ENCODE measurements around the gene KCNAB2.
"Not testable (repeated sequence)": the region's sequence is repeated elsewhere in the genome, so short reads cannot be mapped to it uniquely, and the experiment has no call there.

Gene KCNAB2

DNA sequence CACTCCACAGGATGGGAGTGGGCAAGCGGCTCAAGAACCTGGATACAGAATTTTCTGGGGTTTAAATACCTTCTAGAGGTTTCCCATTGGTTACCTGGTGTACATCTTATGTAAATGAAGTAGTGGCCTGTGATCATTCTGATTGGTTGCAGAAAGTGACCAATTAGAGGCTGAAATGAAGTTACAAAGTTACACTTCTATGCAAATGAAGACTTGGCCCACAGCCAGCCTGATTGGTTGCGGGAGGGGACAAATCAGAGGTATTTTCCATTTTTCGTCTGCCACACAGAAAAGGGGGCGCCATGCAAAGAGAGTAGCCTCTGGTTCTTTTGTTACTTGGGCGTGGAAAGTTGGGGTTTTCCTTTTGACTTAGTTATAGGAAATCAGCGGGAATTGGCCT is 8.9 kb downstream of the KCNAB2 start:
- Histone ChIP-seq H3K27me3 (ENCODE audit: control insufficient read depth, insufficient read depth, low read length) (peaks cover 7% of the 10 kb centered on the region), H3K4me1 (ENCODE audit: control insufficient read depth, insufficient read depth, low read length) (peaks cover 5% of the 10 kb centered on the region), H3K9me3 (ENCODE audit: control insufficient read depth, low read length) (no peaks in the 10 kb centered on the region), H3K36me3 (ENCODE audit: control insufficient read depth, insufficient read depth, low read length) (no peaks in the 10 kb centered on the region), H3K4me3 (ENCODE audit: low read length) (no peak overlapping the region), H3K9ac (ENCODE audit: low read length) (no peak overlapping the region)

DNA sequence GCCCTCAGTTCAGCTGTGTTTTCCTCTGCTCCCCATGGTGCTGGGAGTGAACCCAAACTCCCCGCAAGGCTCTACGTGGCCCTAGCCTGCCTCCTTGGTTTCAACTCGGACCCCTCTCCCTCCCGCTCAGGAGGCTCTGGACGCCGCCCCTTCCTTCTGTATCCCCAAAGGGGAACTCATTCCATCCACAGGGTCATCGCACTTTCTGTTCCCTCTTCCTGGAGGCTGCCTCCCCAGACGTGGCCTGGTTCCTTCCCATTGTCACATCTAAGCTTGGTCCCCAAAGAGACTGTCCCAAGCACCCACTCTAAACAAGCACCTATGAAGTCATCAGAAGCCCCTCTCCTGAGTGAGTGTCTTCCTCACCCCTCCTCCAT is 10.9 kb downstream of the KCNAB2 start:
- Histone ChIP-seq H3K4me3 (ENCODE audit: low read length) (no peak overlapping the region), H3K36me3 (ENCODE audit: control insufficient read depth, insufficient read depth, low read length) (no peaks in the 10 kb centered on the region), H3K4me1 (ENCODE audit: control insufficient read depth, insufficient read depth, low read length) (peaks cover 5% of the 10 kb centered on the region), H3K9me3 (ENCODE audit: control insufficient read depth, low read length) (no peaks in the 10 kb centered on the region), H3K27me3 (ENCODE audit: control insufficient read depth, insufficient read depth, low read length) (peaks cover 7% of the 10 kb centered on the region), H3K9ac (ENCODE audit: low read length) (no peak overlapping the region)

DNA sequence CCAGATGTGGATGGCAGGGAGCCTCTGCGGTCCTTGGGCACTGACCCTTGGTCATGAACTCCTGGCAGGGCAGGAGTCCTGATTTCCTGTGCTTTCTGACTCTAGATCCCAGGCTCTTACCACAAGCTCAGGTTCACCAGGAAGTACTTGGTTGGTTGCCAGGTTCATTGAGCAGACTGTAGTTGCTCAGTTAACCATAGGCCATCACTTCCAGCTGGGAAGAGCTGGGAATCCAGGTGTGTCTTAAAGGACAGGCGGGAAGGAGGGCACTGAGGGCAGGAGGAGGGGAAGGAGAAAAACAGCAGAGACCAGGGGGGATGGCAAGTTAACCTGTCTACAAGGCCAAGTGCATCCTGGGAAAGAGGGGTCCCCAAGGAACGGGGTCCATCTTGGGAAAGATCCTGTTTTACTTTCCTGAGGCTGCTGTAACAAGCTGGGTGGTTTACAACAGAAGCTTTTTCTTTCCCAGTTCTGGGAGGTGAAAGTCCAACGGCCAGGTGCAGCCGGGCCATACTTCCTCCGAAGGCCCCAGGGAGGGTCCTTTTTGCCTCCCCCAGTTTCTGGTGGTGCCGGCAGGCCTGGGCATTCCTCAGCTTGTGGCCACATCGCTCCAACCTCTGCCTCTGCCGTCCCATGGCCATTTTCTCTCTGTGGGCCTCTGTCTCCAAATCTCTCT is 11.6 kb downstream of the KCNAB2 start:
- Histone ChIP-seq H3K36me3 (ENCODE audit: control insufficient read depth, insufficient read depth, low read length) (no peaks in the 10 kb centered on the region), H3K4me1 (ENCODE audit: control insufficient read depth, insufficient read depth, low read length) (peaks cover 5% of the 10 kb centered on the region), H3K27me3 (ENCODE audit: control insufficient read depth, insufficient read depth, low read length) (peaks cover 7% of the 10 kb centered on the region), H3K9ac (ENCODE audit: low read length) (no peak overlapping the region), H3K4me3 (ENCODE audit: low read length) (no peak overlapping the region), H3K9me3 (ENCODE audit: control insufficient read depth, low read length) (no peaks in the 10 kb centered on the region)

DNA sequence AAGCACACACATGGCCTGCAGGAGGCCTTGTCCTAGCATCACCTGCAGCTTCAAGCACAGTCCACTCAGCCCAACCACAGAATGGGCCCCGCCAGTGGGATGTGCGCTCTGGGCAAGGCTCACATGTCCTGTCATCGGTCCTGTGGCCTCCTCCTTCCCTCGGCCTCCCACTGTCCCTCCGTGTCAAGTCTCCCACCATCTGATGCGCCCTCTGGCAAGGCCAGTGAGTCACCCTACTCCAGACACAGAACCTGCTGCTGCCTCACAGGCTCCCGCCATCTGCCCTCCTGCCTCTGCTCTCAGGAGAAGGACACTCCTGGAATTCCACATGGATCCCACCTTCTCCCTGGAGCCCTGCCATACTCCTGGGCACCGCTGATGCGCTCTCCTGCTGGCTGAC is 14.2 kb downstream of the KCNAB2 start:
- peaks cover 5% of the 10 kb centered on the region for H3K4me1 ChIP-seq (ENCODE audit: control insufficient read depth, insufficient read depth, low read length)

DNA sequence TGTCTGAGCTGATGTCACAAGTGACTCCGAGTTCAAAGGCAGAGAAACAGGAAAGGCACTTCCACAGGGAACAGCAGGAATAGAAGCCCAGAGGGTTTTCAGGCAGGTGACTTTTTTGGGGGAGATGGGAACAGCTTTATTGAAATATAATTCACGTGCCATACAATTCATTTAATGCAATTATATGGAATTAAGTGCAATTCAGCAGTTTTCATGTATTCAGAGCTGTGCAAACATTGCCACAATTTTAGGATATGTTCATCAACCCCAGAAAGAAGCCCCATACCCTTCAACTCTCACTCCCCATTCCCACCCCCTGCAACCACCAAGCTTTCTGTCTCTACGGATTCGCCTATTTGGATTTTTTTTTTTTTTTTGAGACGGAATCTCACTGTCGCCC is 17.0 kb downstream of the KCNAB2 start:
- H3K9ac ChIP-seq (ENCODE audit: low read length) = no peak overlapping the region
- peaks cover 5% of the 10 kb centered on the region for H3K27me3 ChIP-seq (ENCODE audit: control insufficient read depth, insufficient read depth, low read length)
- H3K4me3 ChIP-seq (ENCODE audit: low read length) = no peak overlapping the region
- H3K36me3 ChIP-seq (ENCODE audit: control insufficient read depth, insufficient read depth, low read length) = no peaks in the 10 kb centered on the region
- peaks cover 5% of the 10 kb centered on the region for H3K4me1 ChIP-seq (ENCODE audit: control insufficient read depth, insufficient read depth, low read length)
- no peaks in the 10 kb centered on the region for H3K9me3 ChIP-seq (ENCODE audit: control insufficient read depth, low read length)

More for the DNA sequence above, 14.2 kb downstream of the KCNAB2 start:
- Histone ChIP-seq H3K9ac (ENCODE audit: low read length) (no peak overlapping the region), H3K9me3 (ENCODE audit: control insufficient read depth, low read length) (no peaks in the 10 kb centered on the region), H3K36me3 (ENCODE audit: control insufficient read depth, insufficient read depth, low read length) (no peaks in the 10 kb centered on the region), H3K4me3 (ENCODE audit: low read length) (no peak overlapping the region), H3K27me3 (ENCODE audit: control insufficient read depth, insufficient read depth, low read length) (peaks cover 7% of the 10 kb centered on the region)

DNA sequence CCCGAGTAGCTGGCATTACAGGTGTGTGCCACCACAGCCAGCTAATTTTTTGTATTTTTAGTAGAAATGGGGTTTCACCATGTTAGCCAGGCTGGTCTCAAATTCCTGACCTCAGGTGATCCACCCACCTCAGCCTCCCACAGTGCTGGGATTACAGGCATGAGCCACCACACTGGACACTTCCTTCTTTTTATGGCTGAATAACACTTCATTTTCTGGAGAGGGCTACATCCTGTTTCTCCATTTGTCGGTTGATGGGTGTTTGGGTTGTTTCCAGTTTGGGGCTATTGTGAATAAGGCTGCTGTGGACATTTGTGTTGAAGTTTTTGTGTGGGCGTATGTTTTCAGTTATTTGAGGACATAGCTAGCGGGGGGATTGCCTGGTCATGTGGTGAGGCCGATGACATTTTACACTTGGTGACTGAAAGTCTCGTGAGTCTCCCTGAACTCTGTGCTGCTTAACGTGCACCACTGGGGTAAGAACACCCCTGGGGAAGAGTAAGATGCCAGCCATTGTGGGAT is 17.9 kb downstream of the KCNAB2 start:
- H3K4me1 ChIP-seq (ENCODE audit: control insufficient read depth, insufficient read depth, low read length); H3K9ac ChIP-seq (ENCODE audit: low read length); H3K36me3 ChIP-seq (ENCODE audit: control insufficient read depth, insufficient read depth, low read length); H3K9me3 ChIP-seq (ENCODE audit: control insufficient read depth, low read length); H3K4me3 ChIP-seq (ENCODE audit: low read length); H3K27me3 ChIP-seq (ENCODE audit: control insufficient read depth, insufficient read depth, low read length): not testable (repeated sequence)

DNA sequence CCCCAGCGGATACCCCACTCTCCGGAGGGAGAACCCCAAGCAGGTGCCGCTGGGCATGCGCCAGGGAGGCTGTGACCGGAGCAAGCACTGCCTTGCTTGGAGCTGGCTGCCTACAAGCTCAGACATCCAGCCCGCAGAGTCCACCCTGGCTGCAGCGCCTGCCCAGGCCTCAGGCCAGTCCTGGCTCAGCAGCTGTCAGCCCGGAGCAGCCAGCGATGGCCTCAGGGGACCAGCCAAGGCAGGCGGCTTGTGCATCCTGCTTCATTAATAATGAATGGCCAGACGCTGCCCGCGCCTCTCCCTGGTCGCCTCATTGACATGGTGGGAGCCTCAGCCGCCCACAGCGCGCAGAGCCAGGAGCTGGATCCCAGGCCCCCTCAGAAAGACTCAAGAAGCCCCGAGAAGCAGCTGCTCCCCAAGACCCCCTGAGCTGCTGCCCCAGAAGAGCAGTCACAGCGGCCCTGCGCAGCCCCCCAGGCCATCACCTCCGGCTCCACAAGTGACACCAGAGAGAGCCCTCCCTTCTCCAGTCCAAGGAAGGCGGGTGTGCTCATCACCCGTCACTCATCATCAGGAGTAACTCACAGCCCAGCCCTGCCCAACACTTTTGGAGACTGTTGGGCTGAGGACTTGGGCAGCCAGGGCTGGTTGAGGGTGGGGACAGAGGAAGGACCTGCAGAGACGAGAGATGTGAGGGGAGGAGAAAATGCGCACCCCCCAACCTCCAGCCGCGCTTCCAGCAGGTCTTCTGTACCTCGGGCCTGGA is 19.6 kb downstream of the KCNAB2 start:
- Histone ChIP-seq H3K27me3 (ENCODE audit: control insufficient read depth, insufficient read depth, low read length) (no peaks in the 10 kb centered on the region), H3K4me3 (ENCODE audit: low read length) (no peak overlapping the region), H3K36me3 (ENCODE audit: control insufficient read depth, insufficient read depth, low read length) (no peaks in the 10 kb centered on the region), H3K9ac (ENCODE audit: low read length) (no peak overlapping the region), H3K4me1 (ENCODE audit: control insufficient read depth, insufficient read depth, low read length) (no peaks in the 10 kb centered on the region), H3K9me3 (ENCODE audit: control insufficient read depth, low read length) (no peaks in the 10 kb centered on the region)

DNA sequence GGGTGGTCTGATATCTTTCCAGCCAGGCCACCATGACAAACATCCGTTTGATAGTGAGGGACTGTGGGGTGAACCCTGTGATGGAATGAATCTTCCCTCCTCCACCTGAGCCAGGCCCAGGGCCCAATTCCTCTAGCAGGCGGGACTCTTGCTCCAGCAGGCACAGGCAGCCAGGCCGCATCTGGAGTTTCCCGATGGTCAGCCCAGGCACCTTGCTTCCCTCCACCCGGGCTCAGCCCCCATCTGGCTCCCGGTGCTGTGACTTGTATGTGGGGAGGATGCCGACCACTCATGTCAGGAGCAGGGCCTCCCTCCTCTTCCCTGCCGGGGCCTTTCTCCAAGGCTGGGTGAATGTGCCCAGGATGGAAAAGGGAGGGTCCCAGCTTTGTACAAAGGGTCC is 21.0 kb downstream of the KCNAB2 start:
- Histone ChIP-seq H3K4me1 (ENCODE audit: control insufficient read depth, insufficient read depth, low read length) (no peaks in the 10 kb centered on the region), H3K9me3 (ENCODE audit: control insufficient read depth, low read length) (no peaks in the 10 kb centered on the region), H3K27me3 (ENCODE audit: control insufficient read depth, insufficient read depth, low read length) (no peaks in the 10 kb centered on the region), H3K36me3 (ENCODE audit: control insufficient read depth, insufficient read depth, low read length) (no peaks in the 10 kb centered on the region), H3K4me3 (ENCODE audit: low read length) (no peak overlapping the region), H3K9ac (ENCODE audit: low read length) (no peak overlapping the region)

DNA sequence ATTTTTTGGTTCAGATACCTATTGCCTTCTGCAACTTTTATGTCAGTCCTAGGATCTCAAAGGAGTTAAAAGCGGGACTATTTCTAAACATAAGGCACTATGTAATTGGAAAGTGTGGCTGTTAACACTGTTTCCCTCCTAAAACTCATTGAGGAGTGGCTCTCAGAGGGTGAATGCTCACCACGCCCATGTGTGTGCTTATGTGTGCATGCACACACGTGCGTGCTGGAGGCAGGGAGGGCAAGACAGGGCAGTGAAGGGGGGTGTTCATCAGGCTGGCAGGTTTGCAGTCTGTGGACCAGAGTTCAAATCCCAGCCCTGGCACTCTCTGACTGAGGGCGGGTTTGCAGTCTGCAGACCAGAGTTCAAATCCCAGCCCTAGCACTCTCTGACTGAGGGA is 22.4 kb downstream of the KCNAB2 start:
- H3K9me3 ChIP-seq (ENCODE audit: control insufficient read depth, low read length) = no peaks in the 10 kb centered on the region
- no peaks in the 10 kb centered on the region for H3K27me3 ChIP-seq (ENCODE audit: control insufficient read depth, insufficient read depth, low read length)
- no peak overlapping the region for H3K4me3 ChIP-seq (ENCODE audit: low read length)
- H3K9ac ChIP-seq (ENCODE audit: low read length) = no peak overlapping the region
- no peaks in the 10 kb centered on the region for H3K36me3 ChIP-seq (ENCODE audit: control insufficient read depth, insufficient read depth, low read length)
- H3K4me1 ChIP-seq (ENCODE audit: control insufficient read depth, insufficient read depth, low read length) = no peaks in the 10 kb centered on the region

DNA sequence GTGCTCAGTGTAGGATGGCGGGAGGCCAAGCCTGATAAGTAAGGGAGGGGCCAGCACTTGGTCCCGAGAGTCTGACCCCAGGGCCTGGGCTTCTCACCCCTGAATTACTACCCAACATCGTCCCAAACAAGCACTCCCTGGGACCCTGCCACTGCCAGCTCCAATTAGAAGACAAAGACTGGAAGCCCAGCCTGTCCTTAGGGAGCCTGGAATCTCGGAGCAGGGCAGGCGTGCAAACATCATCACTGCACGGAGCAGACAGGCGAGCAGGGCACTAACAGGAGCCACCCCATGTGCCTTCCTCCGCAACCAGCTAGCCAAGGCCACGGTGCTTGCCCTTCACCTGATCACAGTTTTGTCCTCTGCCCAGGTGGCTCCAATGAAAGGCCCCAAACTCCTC is 23.2 kb downstream of the KCNAB2 start:
- H3K27me3 ChIP-seq (ENCODE audit: control insufficient read depth, insufficient read depth, low read length) = no peaks in the 10 kb centered on the region
- no peak overlapping the region for H3K4me3 ChIP-seq (ENCODE audit: low read length)
- no peaks in the 10 kb centered on the region for H3K36me3 ChIP-seq (ENCODE audit: control insufficient read depth, insufficient read depth, low read length)
- H3K9me3 ChIP-seq (ENCODE audit: control insufficient read depth, low read length) = no peaks in the 10 kb centered on the region
- no peaks in the 10 kb centered on the region for H3K4me1 ChIP-seq (ENCODE audit: control insufficient read depth, insufficient read depth, low read length)
- no peak overlapping the region for H3K9ac ChIP-seq (ENCODE audit: low read length)

DNA sequence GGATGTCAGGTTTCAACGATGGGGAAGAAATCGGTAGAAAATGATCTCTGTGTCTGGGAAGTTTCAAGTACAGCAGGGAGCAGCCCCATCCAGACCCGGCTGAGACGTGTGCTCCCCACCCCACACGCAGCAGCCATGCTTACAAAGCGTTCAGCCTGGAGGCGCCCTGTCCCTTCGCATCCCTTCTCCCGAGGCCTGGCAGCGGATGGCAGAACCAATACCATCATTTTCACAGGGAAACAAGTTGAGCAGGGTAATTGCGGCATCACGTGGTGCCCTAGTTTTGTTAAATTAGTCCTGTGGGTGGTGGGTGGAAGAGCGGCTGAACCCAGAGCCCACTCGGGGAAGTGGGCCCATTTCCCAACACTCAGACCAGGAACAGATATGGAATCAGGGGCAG is 23.9 kb downstream of the KCNAB2 start:
- H3K9ac ChIP-seq (ENCODE audit: low read length) = no peak overlapping the region
- no peaks in the 10 kb centered on the region for H3K36me3 ChIP-seq (ENCODE audit: control insufficient read depth, insufficient read depth, low read length)
- H3K4me1 ChIP-seq (ENCODE audit: control insufficient read depth, insufficient read depth, low read length) = no peaks in the 10 kb centered on the region
- H3K27me3 ChIP-seq (ENCODE audit: control insufficient read depth, insufficient read depth, low read length) = no peaks in the 10 kb centered on the region
- no peak overlapping the region for H3K4me3 ChIP-seq (ENCODE audit: low read length)
- no peaks in the 10 kb centered on the region for H3K9me3 ChIP-seq (ENCODE audit: control insufficient read depth, low read length)

DNA sequence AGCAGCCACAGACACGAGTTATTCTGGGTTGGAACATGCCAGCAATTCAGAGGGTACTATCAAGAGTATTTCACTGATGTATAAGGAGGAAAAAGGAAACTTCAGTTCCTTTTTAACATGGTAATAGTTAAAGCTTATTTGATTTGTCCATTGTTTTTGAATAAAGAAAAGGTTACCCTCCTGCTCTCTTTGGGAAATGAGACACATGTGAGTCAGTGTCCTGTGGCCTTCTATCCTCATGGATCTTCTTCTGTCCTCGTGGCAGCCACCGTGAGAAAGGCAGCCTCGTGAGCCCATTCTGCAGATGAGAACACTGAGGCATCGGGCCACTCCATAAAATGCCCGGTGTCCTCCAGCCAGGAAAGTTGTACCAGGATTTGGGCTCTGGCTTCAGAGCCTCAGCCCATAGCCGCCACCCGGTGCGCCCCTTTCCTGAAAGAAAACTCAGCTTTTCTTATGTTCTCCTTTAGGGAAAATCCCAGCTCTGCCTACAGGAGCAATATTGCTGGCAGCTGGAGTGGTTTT is 24.8 kb downstream of the KCNAB2 start:
- H3K27me3 ChIP-seq (ENCODE audit: control insufficient read depth, insufficient read depth, low read length) = no peaks in the 10 kb centered on the region

More for the DNA sequence above, 24.8 kb downstream of the KCNAB2 start:
- Histone ChIP-seq H3K4me1 (ENCODE audit: control insufficient read depth, insufficient read depth, low read length) (no peaks in the 10 kb centered on the region), H3K9ac (ENCODE audit: low read length) (no peak overlapping the region), H3K9me3 (ENCODE audit: control insufficient read depth, low read length) (no peaks in the 10 kb centered on the region), H3K36me3 (ENCODE audit: control insufficient read depth, insufficient read depth, low read length) (no peaks in the 10 kb centered on the region), H3K4me3 (ENCODE audit: low read length) (no peak overlapping the region)
